Measurements from ENCODE around the gene TEX12. TPM values are rescaled to one million over a fixed set of nuclear protein-coding genes. Genes with fewer than 3 reads are reported as not detected.

The TEX12 gene
- total RNA-seq, 1 donor from 2014 or later = not detected

DNA sequence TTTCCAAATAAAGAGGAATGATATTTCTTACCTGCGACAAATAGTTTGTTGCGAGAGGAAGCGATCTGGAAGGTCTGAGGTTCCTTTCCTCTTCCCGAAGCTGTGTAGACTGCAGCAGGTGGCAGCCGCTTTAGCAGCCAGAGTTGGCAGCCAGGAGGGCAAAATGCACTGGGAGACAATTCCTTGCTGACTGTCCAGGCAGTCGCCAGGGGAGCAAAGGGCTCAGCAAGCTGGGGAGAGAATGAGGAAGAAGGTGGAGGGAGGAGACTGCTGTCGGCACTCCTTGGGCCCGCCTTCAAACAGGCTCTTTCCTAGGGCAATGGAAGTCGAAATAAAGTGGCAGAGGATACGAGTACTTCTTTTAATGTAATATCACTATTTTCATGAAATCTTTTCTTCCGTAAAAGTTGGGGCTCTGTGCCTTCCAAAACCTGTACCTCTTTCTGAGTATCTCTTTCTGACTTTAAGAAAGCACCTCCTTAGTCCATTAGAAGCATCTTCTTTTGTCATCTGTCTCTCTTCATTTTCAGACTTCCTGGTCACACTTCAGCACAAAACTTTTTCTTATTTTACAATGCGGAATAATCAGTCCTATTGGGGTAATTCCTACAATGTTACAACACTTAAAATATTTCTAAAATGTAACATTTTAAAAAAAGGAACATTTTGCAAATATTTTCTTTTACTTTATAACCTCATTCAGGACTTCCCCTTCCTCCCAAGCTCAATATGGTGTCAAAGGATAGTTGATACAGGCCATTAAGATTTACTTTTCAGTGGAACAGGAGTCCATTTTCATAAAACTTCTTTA is 3.1 kb upstream of the TEX12 start, which contains the start of gene IL18:
TSS of gene IL18 (minus strand) at position 220 of the 811 bp plus-strand sequence. CDS start 9,041 bp downstream, outside the sequence.
- Mint-ChIP-seq H3K36me3 (ENCODE audit: unreplicated experiment) (no peaks in the 10 kb centered on the region), H3K9me3 (ENCODE audit: unreplicated experiment) (no peaks in the 10 kb centered on the region), H3K27me3 (ENCODE audit: unreplicated experiment) (peaks cover 3% of the 10 kb centered on the region), H3K4me1 (ENCODE audit: low read depth, unreplicated experiment) (no peaks in the 10 kb centered on the region), H3K27ac (ENCODE audit: unreplicated experiment) (no peak within 1 kb of the TSS), H3K4me3 (ENCODE audit: unreplicated experiment) (no peak within 1 kb of the TSS)
- TF ChIP-seq, protein P1, sequence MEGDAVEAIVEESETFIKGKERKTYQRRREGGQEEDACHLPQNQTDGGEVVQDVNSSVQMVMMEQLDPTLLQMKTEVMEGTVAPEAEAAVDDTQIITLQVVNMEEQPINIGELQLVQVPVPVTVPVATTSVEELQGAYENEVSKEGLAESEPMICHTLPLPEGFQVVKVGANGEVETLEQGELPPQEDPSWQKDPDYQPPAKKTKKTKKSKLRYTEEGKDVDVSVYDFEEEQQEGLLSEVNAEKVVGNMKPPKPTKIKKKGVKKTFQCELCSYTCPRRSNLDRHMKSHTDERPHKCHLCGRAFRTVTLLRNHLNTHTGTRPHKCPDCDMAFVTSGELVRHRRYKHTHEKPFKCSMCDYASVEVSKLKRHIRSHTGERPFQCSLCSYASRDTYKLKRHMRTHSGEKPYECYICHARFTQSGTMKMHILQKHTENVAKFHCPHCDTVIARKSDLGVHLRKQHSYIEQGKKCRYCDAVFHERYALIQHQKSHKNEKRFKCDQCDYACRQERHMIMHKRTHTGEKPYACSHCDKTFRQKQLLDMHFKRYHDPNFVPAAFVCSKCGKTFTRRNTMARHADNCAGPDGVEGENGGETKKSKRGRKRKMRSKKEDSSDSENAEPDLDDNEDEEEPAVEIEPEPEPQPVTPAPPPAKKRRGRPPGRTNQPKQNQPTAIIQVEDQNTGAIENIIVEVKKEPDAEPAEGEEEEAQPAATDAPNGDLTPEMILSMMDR (IDR thresholded peaks at IDR 0.05; ENCODE audit: partially characterized antibody, unreplicated experiment) = no peak
- no peak for DNase-seq

DNA sequence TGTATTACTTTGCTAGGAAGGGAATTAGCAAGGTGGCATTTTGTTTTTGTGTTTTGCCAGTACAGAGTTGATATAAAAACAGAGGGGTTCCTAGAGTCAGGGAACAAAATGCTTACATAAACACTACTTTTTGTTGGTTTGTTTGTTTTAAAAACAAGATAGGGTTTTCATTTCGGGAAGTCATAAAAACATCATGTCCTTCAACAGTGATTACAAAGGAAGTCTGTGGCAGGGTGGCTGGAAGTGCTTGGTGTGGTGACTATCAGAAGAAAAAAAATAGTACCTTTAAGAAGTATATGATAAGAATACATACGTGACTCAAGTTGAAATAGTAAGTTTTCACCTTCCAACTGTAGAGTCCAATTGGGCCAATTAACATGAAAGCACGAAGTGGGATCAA is 2.1 kb upstream of the TEX12 start:
- DNase-seq = no peak
- H3K4me3 Mint-ChIP-seq (ENCODE audit: unreplicated experiment) = no peak overlapping the region
- peaks cover 3% of the 10 kb centered on the region for H3K27me3 Mint-ChIP-seq (ENCODE audit: unreplicated experiment)
- H3K4me1 Mint-ChIP-seq (ENCODE audit: low read depth, unreplicated experiment) = no peaks in the 10 kb centered on the region
- TF ChIP-seq, protein P1 (IDR thresholded peaks at IDR 0.05; ENCODE audit: partially characterized antibody, unreplicated experiment) = no peak
- H3K9me3 Mint-ChIP-seq (ENCODE audit: unreplicated experiment) = no peaks in the 10 kb centered on the region
- H3K36me3 Mint-ChIP-seq (ENCODE audit: unreplicated experiment) = no peaks in the 10 kb centered on the region
- H3K27ac Mint-ChIP-seq (ENCODE audit: unreplicated experiment) = no peak overlapping the region

DNA sequence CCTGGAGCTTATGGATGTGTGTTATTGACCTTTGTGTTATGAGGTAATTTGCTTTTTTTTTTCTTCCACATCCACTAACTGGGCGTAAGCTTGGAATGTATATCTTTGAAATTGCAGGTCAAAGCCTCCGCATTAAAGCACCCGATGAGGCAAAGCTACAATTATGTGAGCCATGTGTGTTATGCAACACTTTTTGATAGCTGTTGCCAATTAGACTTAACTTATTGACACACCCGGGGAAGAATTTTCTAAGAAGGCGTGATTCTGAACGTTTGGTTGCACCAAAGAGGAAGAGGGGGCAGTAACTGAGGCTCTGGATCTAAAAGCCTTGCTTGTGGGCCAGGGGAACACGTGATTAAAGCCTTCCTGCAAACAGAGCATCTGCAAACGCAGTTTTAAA is 610 bp upstream of the TEX12 start:
- Mint-ChIP-seq H3K27ac (ENCODE audit: unreplicated experiment) (no peak overlapping the region), H3K27me3 (ENCODE audit: unreplicated experiment) (no peaks in the 10 kb centered on the region), H3K9me3 (ENCODE audit: unreplicated experiment) (no peaks in the 10 kb centered on the region), H3K4me3 (ENCODE audit: unreplicated experiment) (no peak overlapping the region), H3K36me3 (ENCODE audit: unreplicated experiment) (no peaks in the 10 kb centered on the region), H3K4me1 (ENCODE audit: low read depth, unreplicated experiment) (no peaks in the 10 kb centered on the region)
- TF ChIP-seq, protein P1 (IDR thresholded peaks at IDR 0.05; ENCODE audit: partially characterized antibody, unreplicated experiment) = no peak
- DNase-seq = no peak

DNA sequence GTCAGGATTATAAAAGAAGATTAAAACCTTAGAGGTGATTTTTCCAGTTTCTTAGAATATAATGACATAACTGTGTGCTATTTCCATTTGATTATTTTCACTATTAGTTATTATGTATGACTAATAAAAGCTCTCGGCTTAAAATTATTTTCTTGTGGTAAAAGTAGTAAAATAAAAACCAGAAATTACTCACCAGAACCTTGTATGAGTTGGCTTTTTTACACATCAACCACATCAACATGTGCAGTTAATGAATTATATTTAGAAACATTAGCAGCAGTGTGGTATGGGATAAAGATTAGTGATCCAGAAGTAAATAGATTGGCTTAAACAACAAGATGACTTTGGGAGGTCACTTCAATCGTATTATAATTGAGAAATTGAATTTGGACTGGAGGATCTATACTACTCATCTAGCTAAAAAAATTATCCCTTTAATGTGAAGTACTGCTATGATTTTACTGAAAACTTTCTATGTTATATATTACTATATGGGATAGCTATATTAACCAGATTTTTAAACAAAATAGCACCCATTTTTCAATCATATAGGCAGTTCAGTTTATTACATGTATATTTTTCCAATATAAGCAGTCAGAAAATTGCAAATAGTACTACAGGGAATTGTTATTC is 5.3 kb downstream of the TEX12 start:
- H3K27ac Mint-ChIP-seq (ENCODE audit: unreplicated experiment) = no peak overlapping the region
- TF ChIP-seq, protein P1 (IDR thresholded peaks at IDR 0.05; ENCODE audit: partially characterized antibody, unreplicated experiment) = no peak
- H3K36me3 Mint-ChIP-seq (ENCODE audit: unreplicated experiment) = no peaks in the 10 kb centered on the region
- H3K9me3 Mint-ChIP-seq (ENCODE audit: unreplicated experiment) = no peaks in the 10 kb centered on the region
- H3K4me3 Mint-ChIP-seq (ENCODE audit: unreplicated experiment) = no peak overlapping the region
- H3K4me1 Mint-ChIP-seq (ENCODE audit: low read depth, unreplicated experiment) = no peaks in the 10 kb centered on the region
- no peak for DNase-seq
- no peaks in the 10 kb centered on the region for H3K27me3 Mint-ChIP-seq (ENCODE audit: unreplicated experiment)

DNA sequence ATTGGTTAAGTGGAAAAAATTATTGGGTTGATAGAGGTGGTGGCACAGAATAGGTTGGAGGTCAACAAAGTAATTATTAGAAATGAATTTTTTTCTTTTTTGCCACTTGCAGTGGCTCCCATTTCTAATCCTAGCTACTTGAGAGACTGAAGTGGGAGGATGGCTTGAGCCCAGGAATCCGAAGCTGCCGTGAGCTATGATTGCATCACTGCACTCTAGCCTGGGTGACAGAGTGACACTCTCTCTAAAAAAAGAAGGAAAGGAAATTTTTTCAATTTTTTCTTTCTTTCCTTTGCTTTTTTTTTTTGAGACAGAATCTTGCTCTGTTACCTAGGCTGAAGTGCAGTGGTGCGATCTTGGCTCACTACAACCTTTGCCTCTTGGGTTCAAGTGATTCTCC is 6.0 kb downstream of the TEX12 start:
- no peak for DNase-seq
- no peaks in the 10 kb centered on the region for H3K4me1 Mint-ChIP-seq (ENCODE audit: low read depth, unreplicated experiment)
- H3K27me3 Mint-ChIP-seq (ENCODE audit: unreplicated experiment) = no peaks in the 10 kb centered on the region
- no peak overlapping the region for H3K4me3 Mint-ChIP-seq (ENCODE audit: unreplicated experiment)
- no peaks in the 10 kb centered on the region for H3K36me3 Mint-ChIP-seq (ENCODE audit: unreplicated experiment)
- TF ChIP-seq, protein P1 (IDR thresholded peaks at IDR 0.05; ENCODE audit: partially characterized antibody, unreplicated experiment) = no peak
- no peaks in the 10 kb centered on the region for H3K9me3 Mint-ChIP-seq (ENCODE audit: unreplicated experiment)
- H3K27ac Mint-ChIP-seq (ENCODE audit: unreplicated experiment) = no peak overlapping the region

All from glutamatergic neuron (in vitro differentiated cells).